RWPE1 (cell line): ENCODE data around the gene ZNF654.

Experiments used
- CTCF ChIA-PET: fragments of 350-600 bp; sonication (Branson Sonifier 250); formaldehyde crosslinking; extraction: SDS; loops from one replicate; lab custom pipeline; 2021; lab: Yijun Ruan, JAX
- POLR2A ChIA-PET: fragments of 400-600 bp; formaldehyde crosslinking; extraction: SDS; loops from one replicate; lab custom pipeline; 2020; ENCODE audit warnings: antibody characterized with exemption; ENCODE audit not compliant: low non-redundant PET; lab: Yijun Ruan, JAX
- DNase-seq: peaks from one replicate; pipeline ENCODE4 v3.0.0; 2012; ENCODE audit warnings: low spot score
- H3K27ac ChIP-seq: fragments of 450-650 bp; 2 replicates; pipeline ENCODE4 v1.5.1; 2017
- TF ChIP-seq, protein P1 (sequence below): fragments of 450-650 bp; conservative IDR thresholded peaks from 2 replicates; pipeline ENCODE4 v1.5.1; 2017; ENCODE audit warnings: low read depth, mild to moderate bottlenecking

ZNF654 gene

DNA sequence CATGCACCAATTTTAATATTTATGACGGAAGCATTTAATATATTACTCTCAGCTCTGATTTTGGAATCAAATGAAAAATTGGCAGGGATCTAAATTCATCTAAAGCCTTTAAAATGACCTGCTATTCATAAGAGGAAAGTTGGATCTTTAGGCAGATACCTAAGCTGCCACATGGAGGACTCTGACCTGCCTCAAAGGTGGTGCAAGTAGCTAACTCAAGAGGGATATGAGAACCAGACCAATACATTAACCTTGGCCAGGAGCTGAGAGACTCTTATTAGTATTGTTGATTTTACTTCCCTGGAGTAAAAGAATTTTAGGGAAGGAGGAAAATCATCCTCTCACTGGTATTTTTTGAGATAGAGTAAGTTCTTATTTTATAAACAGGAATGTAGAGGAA, 17.7 kb downstream of the ZNF654 start:
- CTCF ChIA-PET, result no interaction called here
- TF ChIP-seq, protein P1, sequence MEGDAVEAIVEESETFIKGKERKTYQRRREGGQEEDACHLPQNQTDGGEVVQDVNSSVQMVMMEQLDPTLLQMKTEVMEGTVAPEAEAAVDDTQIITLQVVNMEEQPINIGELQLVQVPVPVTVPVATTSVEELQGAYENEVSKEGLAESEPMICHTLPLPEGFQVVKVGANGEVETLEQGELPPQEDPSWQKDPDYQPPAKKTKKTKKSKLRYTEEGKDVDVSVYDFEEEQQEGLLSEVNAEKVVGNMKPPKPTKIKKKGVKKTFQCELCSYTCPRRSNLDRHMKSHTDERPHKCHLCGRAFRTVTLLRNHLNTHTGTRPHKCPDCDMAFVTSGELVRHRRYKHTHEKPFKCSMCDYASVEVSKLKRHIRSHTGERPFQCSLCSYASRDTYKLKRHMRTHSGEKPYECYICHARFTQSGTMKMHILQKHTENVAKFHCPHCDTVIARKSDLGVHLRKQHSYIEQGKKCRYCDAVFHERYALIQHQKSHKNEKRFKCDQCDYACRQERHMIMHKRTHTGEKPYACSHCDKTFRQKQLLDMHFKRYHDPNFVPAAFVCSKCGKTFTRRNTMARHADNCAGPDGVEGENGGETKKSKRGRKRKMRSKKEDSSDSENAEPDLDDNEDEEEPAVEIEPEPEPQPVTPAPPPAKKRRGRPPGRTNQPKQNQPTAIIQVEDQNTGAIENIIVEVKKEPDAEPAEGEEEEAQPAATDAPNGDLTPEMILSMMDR, result no peak
- DNase-seq, result no peak
- POLR2A ChIA-PET, result no interaction called here
- H3K27ac ChIP-seq, result no peak overlapping the region

DNA sequence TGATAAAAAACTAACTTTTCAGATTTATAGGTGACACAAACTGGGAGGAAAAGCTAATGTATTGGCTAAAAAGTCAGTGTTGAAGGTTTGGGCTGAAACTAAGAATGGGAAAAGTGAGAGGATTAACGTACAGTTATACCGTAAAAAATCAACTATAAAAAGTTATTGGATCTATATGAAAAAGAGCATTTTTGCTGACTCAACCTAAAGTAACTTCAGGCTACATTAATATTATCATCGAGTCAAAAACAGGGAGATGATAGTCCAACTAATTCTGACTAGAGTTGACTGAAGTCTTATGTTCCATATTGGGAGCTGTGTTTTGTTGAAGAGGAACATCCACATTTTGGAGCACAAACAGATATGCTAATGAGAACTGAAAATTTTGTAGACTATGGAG, 19.9 kb downstream of the ZNF654 start:
- TF ChIP-seq, protein P1, result no peak
- CTCF ChIA-PET, result no interaction called here
- DNase-seq, result no peak
- POLR2A ChIA-PET, result no interaction called here
- H3K27ac ChIP-seq, result no peak overlapping the region

DNA sequence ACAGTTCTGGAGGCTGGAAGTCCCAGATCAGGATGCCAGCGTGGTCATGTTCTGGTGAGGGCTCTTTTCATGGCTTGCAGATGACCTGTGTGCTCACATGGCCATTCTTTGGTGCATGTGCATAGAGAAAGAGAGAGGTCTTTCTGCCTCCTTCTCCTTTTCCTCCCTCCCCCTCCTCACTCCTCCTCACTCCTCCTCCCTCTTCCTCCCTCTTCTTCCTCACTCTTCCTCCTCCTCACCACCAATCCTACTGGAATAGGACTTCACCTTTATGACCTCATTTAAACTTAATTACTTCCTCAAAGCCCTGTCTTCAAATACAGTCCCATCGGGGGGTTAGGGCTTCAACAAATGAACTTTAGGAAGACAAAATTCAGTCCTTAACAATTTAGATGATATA, 23.8 kb downstream of the ZNF654 start:
- ChIA-PET CTCF (no interaction called here), POLR2A (no interaction called here)
- DNase-seq, result no peak
- TF ChIP-seq, protein P1, result no peak
- H3K27ac ChIP-seq, result no peak overlapping the region

DNA sequence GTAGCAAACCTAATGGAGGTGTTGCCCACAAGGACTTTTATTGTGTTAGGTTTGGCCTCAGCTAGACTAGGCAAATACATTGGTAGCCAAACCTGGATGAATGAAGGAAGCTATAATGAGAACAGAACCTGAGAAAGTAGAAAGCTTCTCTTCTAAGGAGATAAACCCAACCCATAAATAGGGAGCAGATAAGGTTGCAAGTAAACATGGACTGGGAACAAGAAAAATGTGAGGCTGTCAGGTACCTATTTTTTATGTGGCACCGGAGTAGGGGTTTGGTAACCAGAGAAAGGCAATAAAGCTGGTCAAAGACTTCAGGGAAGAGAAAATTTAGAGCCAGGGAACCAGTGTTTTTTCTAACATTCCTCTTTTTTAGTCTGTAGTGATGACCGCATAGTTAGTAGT, 25.0 kb downstream of the ZNF654 start:
- ChIA-PET POLR2A (no interaction called here), CTCF (no interaction called here)
- no peak overlapping the region for H3K27ac ChIP-seq
- TF ChIP-seq, protein P1, result no peak
- DNase-seq, result no peak

DNA sequence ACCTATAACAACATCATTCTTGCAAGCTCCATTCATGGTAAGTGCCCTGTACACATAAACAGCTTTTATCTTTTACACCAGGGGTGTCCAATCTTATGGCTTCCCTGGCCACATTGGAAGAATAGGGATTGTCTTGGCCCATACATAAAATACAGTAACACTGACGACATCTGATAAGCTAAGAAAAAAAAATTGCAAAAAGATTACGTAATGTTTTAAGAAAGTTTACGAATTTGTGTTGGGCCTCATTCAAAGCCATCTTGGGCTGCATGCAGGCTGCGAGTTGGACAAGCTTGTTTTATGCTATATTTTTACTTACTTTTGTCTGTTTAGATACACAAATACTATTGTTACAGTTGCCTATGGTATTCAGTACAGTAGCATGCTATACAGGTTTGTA, 31.6 kb downstream of the ZNF654 start:
- ChIA-PET CTCF (no interaction called here), POLR2A (no interaction called here)
- H3K27ac ChIP-seq, result no peak overlapping the region
- TF ChIP-seq, protein P1, result no peak
- DNase-seq, result no peak

DNA sequence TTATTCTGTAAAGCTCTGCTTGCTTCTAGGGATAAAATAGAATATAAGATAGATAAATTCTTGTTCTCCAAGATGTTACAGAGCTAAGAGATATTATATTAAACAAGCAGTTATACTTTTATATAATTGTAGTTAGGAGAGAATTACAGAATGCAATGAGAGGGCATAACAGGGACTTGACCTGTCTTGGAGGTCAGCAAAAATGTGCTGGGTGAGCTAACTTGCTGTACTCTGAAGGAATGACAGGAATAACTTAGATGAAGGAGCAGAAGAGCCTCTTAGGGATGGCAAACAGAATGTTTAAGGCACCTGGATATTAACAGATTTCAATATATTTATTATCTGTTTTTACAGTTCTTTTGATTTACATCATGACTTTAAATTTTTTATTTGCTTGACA, 33.2 kb downstream of the ZNF654 start:
- H3K27ac ChIP-seq, result no peak overlapping the region
- DNase-seq, result no peak
- ChIA-PET CTCF (no interaction called here), POLR2A (no interaction called here)
- TF ChIP-seq, protein P1, result no peak

DNA sequence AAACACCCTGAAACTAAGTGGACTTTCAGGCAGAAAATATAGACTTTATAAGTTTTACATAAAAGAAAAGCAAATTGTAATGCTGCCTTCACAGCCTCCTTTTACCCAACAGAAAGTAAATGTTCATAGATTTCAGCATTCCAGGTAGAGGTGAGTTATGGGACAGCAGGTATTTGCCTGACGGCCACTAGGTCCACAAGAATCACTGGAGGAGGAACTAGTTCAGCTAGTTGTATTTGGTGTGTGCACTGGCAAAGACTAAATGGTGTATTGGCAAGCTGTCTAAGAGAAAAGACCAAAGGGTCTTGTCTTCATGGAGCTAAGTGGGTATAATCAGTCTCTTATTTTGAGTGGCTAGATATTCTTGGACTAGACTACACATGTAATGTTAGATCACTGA, 34.2 kb downstream of the ZNF654 start:
- DNase-seq, result no peak
- no peak overlapping the region for H3K27ac ChIP-seq
- ChIA-PET CTCF (no interaction called here), POLR2A (no interaction called here)
- TF ChIP-seq, protein P1, result no peak
